Germinal center (tissue), 1 donor: ENCODE data around the gene ABCA12.
"Not testable (repeated sequence)": the region's sequence is repeated elsewhere in the genome, so short reads cannot be mapped to it uniquely, and the experiment has no call there.

Experiments used
- DNase-seq: peaks from one replicate; pipeline ENCODE4 v3.0.0; 2012; ENCODE audit warnings: mixed read lengths, low spot score

ABCA12 gene

GRCh38 chr2:215138479-215138878 lies at the start of gene ABCA12:
ABCA12 (minus strand) TSS chr2:215138626; CDS start chr2:215138208, 418 bp downstream.
- DNase-seq: no peak

DNA sequence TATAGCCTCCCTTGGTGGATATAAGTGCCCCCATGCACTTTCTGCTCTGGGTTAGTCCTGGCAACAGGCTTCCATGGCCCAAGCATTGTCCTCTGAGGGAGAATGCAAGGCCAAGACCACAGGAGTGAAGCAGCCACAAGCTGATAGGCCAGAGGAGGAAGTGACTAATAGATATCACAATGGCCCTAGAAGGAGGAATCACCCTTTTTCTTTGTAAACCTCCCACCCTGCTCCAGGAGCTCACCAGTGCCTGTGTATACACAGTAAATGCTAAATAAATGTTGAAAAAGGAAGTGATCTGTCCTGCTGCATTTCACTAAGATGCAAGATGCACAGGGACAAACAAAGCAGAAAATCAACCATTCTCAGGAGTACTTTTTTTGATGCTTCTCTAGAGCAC lies 49.7 kb upstream of the ABCA12 start:
- no peak for DNase-seq

- DNase-seq: no peak
These were observed 47.6 kb upstream of the ABCA12 start for GRCh38 chr2:215186021-215186420.

GRCh38 chr2:215178121-215178520 lies 39.7 kb upstream of the ABCA12 start:
- DNase-seq: no peak

DNA sequence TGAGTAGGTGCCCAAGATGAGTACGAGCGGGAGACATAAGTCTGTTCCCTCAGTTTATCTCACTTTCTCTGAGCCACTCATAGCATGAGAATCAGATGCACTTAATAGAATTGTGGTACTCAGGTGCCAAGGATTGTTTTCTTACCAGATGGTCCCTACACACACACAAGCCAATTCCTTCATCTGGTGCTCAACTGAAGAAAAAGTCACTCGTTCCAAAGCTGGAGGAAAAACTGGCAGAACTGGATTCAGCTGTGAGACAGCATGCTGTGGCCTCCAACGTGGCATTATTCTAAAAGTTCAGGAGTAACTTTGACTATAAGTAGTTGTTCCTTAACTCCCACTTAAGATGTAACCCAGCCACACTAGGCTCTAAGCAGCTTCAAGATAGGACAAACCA lies 33.4 kb upstream of the ABCA12 start:
- no peak for DNase-seq

- no peak for DNase-seq
These were observed 32.7 kb upstream of the ABCA12 start for GRCh38 chr2:215171151-215171550.

GRCh38 chr2:215166505-215166904 lies 28.1 kb upstream of the ABCA12 start:
- not testable (repeated sequence) for DNase-seq

DNA sequence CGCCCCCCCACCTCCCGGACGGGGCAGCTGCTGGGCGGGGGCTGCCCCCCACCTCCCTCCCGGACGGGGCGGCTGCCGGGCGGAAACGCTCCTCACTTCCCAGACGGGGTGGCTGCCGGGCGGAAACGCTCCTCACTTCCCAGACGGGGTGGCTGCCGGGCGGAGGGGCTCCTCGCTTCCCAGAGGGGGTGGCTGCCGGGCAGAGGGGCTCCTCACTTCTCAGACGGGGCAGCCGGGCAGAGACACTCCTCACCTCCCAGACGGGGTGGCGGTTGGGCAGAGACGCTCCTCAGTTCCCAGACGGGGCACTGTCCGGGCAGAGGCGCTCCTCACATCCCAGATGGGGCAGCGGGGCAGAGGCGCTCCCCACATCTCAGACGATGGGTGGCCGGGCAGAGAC lies 24.9 kb upstream of the ABCA12 start:
- not testable (repeated sequence) for DNase-seq

DNA sequence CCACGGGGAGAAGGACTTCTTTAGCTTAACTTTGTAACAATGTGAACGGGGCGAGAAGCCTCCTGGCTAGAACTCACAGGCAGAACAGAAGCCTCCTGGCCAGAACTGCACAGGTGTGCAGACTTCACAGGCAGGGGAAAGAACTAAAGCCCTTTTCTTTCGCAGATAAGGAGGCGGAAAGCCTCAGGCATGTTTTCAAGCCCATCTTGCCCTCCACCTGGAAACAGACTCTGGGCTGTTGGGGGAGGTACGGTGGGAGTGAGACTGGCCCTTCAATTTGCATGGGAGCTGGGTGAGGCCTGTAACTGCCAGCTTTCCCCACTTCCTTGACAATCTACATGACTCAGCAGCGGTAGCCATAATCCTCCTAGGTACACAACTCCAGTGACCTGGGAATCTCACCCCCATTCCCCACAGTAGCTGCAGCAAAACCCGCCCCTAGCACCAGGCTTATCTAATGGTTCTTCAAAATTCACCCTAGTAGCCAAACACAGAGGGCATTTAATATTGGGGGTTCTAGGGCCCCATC lies 22.9 kb upstream of the ABCA12 start:
- no peak for DNase-seq

GRCh38 chr2:215160081-215160480 lies 21.7 kb upstream of the ABCA12 start:
- DNase-seq: no peak

DNA sequence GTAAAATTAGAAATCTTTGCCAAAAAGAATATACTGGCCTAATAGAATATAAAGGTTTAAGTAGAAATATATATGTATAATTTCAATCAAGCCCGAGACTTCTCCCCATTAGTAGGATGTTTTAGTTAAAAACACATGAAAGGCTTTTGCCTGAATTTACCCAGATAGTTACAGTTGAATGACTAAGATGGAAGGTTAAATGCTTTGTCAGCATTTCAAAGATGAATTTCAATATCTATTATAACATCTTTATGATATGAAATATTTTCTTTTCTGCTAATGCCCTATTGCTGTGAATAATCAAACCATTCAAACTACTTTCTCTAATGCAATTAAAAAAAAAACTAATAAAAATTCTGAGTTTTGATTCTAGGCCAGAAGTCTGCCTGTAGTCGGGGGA lies 18.0 kb upstream of the ABCA12 start:
- no peak for DNase-seq

DNA sequence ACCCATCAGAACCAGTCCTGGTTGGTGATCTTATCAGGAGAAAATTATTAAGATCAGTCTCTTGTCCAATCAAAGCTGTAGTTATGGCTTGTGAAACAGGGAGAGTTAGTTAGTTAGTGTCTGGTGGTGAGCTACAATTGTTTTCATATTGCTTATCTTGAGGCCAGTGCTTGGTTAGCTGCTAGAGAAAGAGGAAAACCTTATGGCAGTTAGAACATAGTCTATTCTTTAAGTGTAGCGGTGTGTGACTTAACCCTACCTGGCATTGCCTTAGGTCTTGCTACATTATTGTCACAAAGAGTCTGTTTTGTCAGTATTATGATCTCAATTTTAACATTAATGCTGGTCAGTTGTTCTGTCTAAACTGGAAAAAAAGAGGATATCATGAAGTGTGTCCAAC lies 11.5 kb upstream of the ABCA12 start:
- DNase-seq: no peak

GRCh38 chr2:215149486-215149885 lies 11.1 kb upstream of the ABCA12 start:
- DNase-seq: no peak

GRCh38 chr2:215149060-215149459 lies 10.6 kb upstream of the ABCA12 start:
- no peak for DNase-seq

GRCh38 chr2:215145611-215146010 lies 7.2 kb upstream of the ABCA12 start:
- DNase-seq: no peak

- no peak for DNase-seq
These were observed 5.9 kb upstream of the ABCA12 start for GRCh38 chr2:215144106-215144875.

- no peak for DNase-seq
These were observed 5.0 kb upstream of the ABCA12 start for GRCh38 chr2:215143458-215143857.

- DNase-seq: no peak
These were observed 3.3 kb upstream of the ABCA12 start for GRCh38 chr2:215141706-215142105.

- DNase-seq: no peak
These were observed 1.8 kb upstream of the ABCA12 start for GRCh38 chr2:215140166-215140707.

DNA sequence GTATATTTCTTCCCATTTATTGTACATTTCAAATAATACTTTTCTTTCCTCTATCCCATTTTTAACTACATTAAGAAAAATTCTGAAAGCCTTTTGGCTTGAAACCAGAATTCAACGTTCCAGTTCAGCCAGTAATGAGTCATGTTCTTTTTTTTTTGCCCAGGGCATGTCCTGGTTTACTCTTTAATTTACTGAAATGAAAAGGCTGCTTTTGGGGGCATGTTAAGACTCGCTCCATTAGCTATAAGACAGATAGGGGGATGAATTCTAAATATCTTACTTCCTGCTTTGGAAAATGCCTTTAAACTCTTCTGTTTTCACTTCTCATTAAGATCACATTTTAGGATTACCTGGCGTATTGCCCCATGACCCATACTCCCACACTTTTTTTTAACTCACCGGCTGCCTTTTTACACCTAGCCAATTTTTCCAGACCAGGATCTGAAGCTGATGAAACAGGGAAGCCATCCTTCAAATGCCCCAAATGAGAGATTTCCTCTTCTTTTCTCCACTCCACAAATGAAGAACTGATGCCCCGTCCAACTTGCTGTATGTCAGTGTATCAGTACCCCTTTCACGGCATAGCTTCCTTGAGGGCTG lies 585 bp downstream of the ABCA12 start:
- DNase-seq: no peak

DNA sequence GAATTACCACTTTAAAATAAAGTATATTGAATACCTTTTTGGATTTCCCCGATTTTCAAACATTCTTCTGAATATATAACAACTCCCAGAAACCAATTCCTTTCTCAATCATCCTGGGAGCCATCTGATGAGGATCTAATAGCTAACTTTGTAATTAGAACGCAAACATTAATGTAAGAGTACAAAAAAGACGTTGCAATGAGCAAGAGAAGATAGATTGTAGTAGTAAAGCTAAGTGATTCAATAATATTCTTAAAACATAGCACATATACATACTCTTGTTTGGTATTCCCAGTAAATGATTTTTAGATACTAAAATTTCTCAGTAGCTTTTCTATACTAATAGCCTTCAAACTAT lies 1.1 kb downstream of the ABCA12 start:
- no peak for DNase-seq

DNA sequence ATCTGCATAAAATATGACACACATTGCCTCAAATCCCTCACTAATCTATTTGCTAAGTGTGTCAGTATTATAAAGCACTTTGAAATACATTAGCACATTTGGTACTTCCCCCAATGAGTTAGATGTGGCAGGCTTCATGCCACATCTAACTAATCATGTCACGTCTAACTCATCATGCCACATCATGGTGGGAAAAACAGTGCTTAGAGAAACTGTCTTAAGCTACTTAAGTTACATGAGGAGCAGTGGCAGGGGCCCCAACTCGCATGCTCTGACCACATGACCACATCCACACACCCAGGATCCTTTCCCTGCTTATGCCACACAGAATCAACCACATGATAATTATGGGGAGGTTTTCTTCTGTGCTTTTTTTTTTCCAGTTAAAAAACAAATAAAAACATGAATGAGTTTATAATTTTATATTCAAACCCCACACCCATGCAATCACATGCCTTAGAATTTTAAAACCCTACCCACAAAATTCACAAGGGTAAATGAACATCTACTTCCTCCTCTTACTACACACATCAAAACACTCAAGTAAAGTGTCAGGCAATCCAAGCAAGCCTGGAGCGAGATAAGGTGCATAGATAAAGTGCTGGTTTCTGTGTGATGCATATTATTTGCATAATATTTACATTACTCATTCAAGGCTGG lies 1.6 kb downstream of the ABCA12 start:
- DNase-seq: no peak

- no peak for DNase-seq
These were observed 18.0 kb downstream of the ABCA12 start for GRCh38 chr2:215120401-215120800.
